NOMO-1 treated with dmso at 0.1 percent for 144 hours (cell line): ENCODE data around the gene SORCS2.

ENCODE experiments used
- DNase-seq: peaks from one replicate; lab custom pipeline; 2025; ENCODE audit not compliant: unreplicated experiment; lab: John Stamatoyannopoulos, UW

The SORCS2 gene

GRCh38 chr4:7299908-7300710, 107.8 kb downstream of the SORCS2 start:
- no peak for DNase-seq

GRCh38 chr4:7300711-7301095, 108.4 kb downstream of the SORCS2 start:
- no peak for DNase-seq

- no peak for DNase-seq
These were observed 108.9 kb downstream of the SORCS2 start for GRCh38 chr4:7301126-7301785.

- no peak for DNase-seq
These were observed 109.7 kb downstream of the SORCS2 start for GRCh38 chr4:7301846-7302630.

- no peak for DNase-seq
These were observed 110.6 kb downstream of the SORCS2 start for GRCh38 chr4:7302781-7303404.

GRCh38 chr4:7303561-7303960, 111.2 kb downstream of the SORCS2 start:
- DNase-seq: no peak

- no peak for DNase-seq
These were observed 112.1 kb downstream of the SORCS2 start for GRCh38 chr4:7304436-7304835.

- no peak for DNase-seq
These were observed 114.0 kb downstream of the SORCS2 start for GRCh38 chr4:7306021-7306965.

GRCh38 chr4:7306986-7307385, 114.6 kb downstream of the SORCS2 start:
- no peak for DNase-seq

- DNase-seq: no peak
These were observed 115.2 kb downstream of the SORCS2 start for GRCh38 chr4:7307394-7308099.

- DNase-seq: no peak
These were observed 116.8 kb downstream of the SORCS2 start for GRCh38 chr4:7309181-7309580.

GRCh38 chr4:7309636-7310390, 117.5 kb downstream of the SORCS2 start:
- no peak for DNase-seq

GRCh38 chr4:7310451-7310850, 118.1 kb downstream of the SORCS2 start:
- no peak for DNase-seq

GRCh38 chr4:7311205-7311604, 118.9 kb downstream of the SORCS2 start:
- DNase-seq: no peak

GRCh38 chr4:7312691-7313090, 120.4 kb downstream of the SORCS2 start:
- no peak for DNase-seq

GRCh38 chr4:7313347-7313811, 121.0 kb downstream of the SORCS2 start:
- no peak for DNase-seq

GRCh38 chr4:7313991-7314390, 121.7 kb downstream of the SORCS2 start:
- DNase-seq: no peak

GRCh38 chr4:7315286-7315685, 122.9 kb downstream of the SORCS2 start:
- no peak for DNase-seq

GRCh38 chr4:7315935-7316334, 123.6 kb downstream of the SORCS2 start:
- no peak for DNase-seq
